ENCODE measurements around the gene STK32B. TPM values are rescaled to one million over a fixed set of nuclear protein-coding genes. Genes with fewer than 3 reads are reported as not detected.

The STK32B gene
- total and polyA plus RNA-seq, 7 donors = 0.14 to 0.73 (median 0.52) TPM

DNA sequence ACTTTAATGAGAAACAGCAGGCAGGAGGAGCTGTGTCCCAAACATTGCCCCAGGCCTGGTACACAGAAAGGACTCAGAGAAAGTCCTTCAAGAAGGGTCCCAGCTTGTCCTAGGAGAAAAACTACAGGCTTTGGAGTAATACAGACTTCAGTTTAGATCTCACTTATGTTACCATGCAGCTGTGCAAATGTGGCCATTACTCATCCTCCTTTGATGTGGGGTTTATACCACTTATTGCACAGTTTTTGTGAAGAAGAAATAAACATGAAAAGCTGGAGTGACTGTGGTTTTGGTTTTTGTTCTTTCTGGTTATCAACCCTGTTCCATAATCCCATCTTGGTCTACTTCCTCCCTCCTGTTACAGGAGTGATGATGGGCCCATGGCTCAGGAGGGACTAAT lies 23.9 kb upstream of the STK32B start:
- no peak overlapping the region for H3K4me3 ChIP-seq
- no peak for ATAC-seq
- no peaks in the 10 kb centered on the region for H3K4me1 ChIP-seq
- intact Hi-C loops (cut with DNase I) = no loop called here
- H3K9me3 ChIP-seq = peaks cover 4% of the 10 kb centered on the region
- H3K27me3 ChIP-seq (ENCODE audit: insufficient read depth in 3 of 3, low read length in 2 of 3) = peaks cover 0 to 1% (median 0%) of the 10 kb centered on the region in 3 donors
- DNase-seq = no peak
- H3K36me3 ChIP-seq (ENCODE audit: insufficient read depth in 1 of 2, low read depth in 1 of 2) = no peaks in the 10 kb centered on the region
- TF ChIP-seq, protein P1, sequence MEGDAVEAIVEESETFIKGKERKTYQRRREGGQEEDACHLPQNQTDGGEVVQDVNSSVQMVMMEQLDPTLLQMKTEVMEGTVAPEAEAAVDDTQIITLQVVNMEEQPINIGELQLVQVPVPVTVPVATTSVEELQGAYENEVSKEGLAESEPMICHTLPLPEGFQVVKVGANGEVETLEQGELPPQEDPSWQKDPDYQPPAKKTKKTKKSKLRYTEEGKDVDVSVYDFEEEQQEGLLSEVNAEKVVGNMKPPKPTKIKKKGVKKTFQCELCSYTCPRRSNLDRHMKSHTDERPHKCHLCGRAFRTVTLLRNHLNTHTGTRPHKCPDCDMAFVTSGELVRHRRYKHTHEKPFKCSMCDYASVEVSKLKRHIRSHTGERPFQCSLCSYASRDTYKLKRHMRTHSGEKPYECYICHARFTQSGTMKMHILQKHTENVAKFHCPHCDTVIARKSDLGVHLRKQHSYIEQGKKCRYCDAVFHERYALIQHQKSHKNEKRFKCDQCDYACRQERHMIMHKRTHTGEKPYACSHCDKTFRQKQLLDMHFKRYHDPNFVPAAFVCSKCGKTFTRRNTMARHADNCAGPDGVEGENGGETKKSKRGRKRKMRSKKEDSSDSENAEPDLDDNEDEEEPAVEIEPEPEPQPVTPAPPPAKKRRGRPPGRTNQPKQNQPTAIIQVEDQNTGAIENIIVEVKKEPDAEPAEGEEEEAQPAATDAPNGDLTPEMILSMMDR (IDR thresholded peaks at IDR 0.05) = no peak
- no peak overlapping the region for H3K27ac ChIP-seq

DNA sequence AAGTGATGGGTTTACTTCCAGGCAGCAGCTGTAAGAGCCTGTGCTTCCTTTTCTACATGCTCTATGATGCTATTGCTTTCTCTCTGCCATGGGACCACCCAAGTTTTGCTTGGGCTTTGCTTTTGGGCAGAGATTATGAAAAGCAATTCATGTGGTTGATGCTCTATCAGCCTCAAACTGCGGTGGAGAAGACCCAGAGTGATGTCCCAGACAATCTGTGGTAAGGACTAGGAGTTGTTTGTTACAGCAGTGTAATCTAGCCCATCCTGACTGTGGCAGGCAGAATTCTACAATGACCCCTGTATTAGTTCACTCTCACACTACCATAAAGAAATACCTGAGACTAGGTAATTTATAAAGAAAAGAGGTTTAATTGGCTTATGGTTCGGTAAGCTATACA lies 22.8 kb upstream of the STK32B start:
- TF ChIP-seq, protein P1 (IDR thresholded peaks at IDR 0.05) = no peak
- Histone ChIP-seq H3K9me3 (peaks cover 2% of the 10 kb centered on the region), H3K4me1 (no peaks in the 10 kb centered on the region), H3K36me3 (ENCODE audit: insufficient read depth in 1 of 2, low read depth in 1 of 2) (no peaks in the 10 kb centered on the region), H3K27me3 (ENCODE audit: insufficient read depth in 3 of 3, low read length in 2 of 3) (peaks cover 0 to under 1% (median 0%) of the 10 kb centered on the region in 3 donors), H3K27ac (no peak overlapping the region), H3K4me3 (no peak overlapping the region)
- intact Hi-C loops (cut with DNase I) = no loop called here
- 84 to 97% (median 90%) methylated on average over 2 of the region's 2 CpGs for WGBS, 3 donors
- DNase-seq (no peak), ATAC-seq (no peak)

DNA sequence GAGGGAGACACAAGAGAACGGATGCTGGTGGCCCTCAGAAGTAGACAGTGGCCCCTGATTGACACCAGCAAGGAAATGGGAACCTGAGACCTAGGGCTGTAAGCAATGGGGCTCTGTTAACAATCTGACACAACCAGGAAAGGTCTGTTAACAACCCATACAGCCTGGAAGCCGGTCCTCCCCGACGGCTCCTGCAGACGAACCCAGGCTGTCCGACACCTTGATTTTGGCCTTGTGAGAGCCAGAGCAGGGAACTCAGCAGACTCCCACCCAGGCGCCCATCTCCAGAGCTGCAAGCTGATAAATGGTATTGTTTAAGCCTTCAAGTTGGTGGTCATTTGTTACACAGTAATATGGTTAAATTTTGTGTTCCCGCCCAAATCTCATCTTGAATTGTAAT lies 21.8 kb upstream of the STK32B start:
- Histone ChIP-seq H3K4me1 (no peaks in the 10 kb centered on the region), H3K9me3 (no peaks in the 10 kb centered on the region), H3K4me3 (no peak overlapping the region), H3K36me3 (ENCODE audit: insufficient read depth in 1 of 2, low read depth in 1 of 2) (no peaks in the 10 kb centered on the region), H3K27me3 (ENCODE audit: insufficient read depth in 3 of 3, low read length in 2 of 3) (no peaks in the 10 kb centered on the region), H3K27ac (no peak overlapping the region)
- ATAC-seq = no peak
- TF ChIP-seq, protein P1 (IDR thresholded peaks at IDR 0.05) = no peak
- DNase-seq = no peak
- 85 to 96% (median 93%) methylated on average over 8 of the region's 8 CpGs for WGBS, 3 donors
- intact Hi-C loops (cut with DNase I) = no loop called here

DNA sequence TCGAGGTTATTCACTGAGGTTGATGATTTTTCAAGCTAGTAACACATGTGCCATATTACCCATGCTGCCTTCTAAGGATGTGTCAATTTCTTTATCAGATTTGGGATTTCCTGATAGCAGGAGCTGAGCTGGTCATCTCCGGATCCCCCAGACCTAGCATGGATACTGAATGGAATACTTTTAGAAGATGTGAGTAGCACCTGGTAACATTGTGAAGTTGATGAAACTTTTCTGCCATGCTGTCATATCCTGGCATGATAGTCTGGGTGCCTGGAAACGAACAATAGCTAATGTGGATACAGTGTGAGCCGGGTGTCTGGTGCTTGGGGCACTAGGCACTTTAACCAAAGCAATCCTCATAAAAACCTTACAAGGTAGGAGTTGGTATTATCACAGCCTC lies 21.1 kb upstream of the STK32B start:
- Histone ChIP-seq H3K27me3 (ENCODE audit: insufficient read depth in 3 of 3, low read length in 2 of 3) (no peaks in the 10 kb centered on the region), H3K36me3 (ENCODE audit: insufficient read depth in 1 of 2, low read depth in 1 of 2) (no peaks in the 10 kb centered on the region), H3K4me3 (no peak overlapping the region), H3K9me3 (no peaks in the 10 kb centered on the region), H3K4me1 (no peaks in the 10 kb centered on the region), H3K27ac (no peak overlapping the region)
- no peak for DNase-seq
- WGBS, 3 donors = 64 to 70% (median 69%) methylated on average over 4 of the region's 4 CpGs
- intact Hi-C loops (cut with DNase I) = no loop called here
- peak in 1 of 4 donors; percentile 30 for ATAC-seq
- TF ChIP-seq, protein P1 (IDR thresholded peaks at IDR 0.05) = no peak

DNA sequence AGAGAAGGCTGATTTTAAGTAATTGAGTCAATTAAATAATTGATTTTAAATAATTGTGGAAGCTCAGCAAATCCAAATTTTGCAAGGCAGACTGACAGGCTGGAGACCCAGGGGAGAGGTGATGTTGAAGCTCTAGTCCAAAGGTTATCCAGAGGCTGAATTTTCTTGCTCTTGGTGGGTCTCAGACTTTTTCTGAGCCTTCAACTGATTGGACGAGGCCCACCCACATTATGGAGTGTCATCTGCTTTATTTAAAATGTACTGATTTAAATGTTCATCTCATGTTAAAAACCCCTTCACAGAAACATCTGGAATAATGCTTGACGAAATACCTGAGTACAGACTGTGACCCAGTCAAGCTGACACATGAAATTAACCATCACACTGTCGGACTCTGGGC lies 20.4 kb upstream of the STK32B start:
- no peaks in the 10 kb centered on the region for H3K27me3 ChIP-seq (ENCODE audit: insufficient read depth in 3 of 3, low read length in 2 of 3)
- no peaks in the 10 kb centered on the region for H3K9me3 ChIP-seq
- WGBS, 3 donors = 92 to 95% (median 94%) methylated on average over 3 of the region's 3 CpGs
- intact Hi-C loops (cut with DNase I) = no loop called here
- TF ChIP-seq, protein P1 (IDR thresholded peaks at IDR 0.05) = no peak
- no peak overlapping the region for H3K27ac ChIP-seq
- H3K36me3 ChIP-seq (ENCODE audit: insufficient read depth in 1 of 2, low read depth in 1 of 2) = no peaks in the 10 kb centered on the region
- no peaks in the 10 kb centered on the region for H3K4me1 ChIP-seq
- DNase-seq (no peak), ATAC-seq (no peak)
- H3K4me3 ChIP-seq = no peak overlapping the region

Measured in psoas muscle (tissue), 8 donors.